AG09309 (cell line): ENCODE results near the gene SEMA3B.
"Not testable (repeated sequence)": the region's sequence is repeated elsewhere in the genome, so short reads cannot be mapped to it uniquely, and the experiment has no call there.

Experiments
- DNase-seq: peaks from one replicate; pipeline ENCODE4 v3.0.0-alpha.2; 2010; ENCODE audit warnings: low read depth
- H3K4me3 ChIP-seq: 2 replicates; pipeline ENCODE4 v1.5.1; 2011; ENCODE audit warnings: mild to moderate bottlenecking, low read depth, low read length, moderate library complexity; ENCODE audit not compliant: control insufficient read depth
- CTCF ChIP-seq: IDR thresholded peaks from 2 replicates; pipeline ENCODE4 v1.5.1; 2011; ENCODE audit warnings: mild to moderate bottlenecking, low read depth, low read length, inconsistent platforms; ENCODE audit not compliant: insufficient read depth, control insufficient read depth; ENCODE audit errors: missing control alignments

SEMA3B gene

GRCh38 chr3:50303013-50303815, 34.3 kb downstream of the SEMA3B start, which contains the start of gene HYAL1:
Gene HYAL1 (minus strand): TSS chr3:50303574. CDS start chr3:50302956, 618 bp downstream.
- no peak for TF ChIP-seq CTCF
- H3K4me3 ChIP-seq, result no peak within 1 kb of the TSS
- no peak for DNase-seq

DNA sequence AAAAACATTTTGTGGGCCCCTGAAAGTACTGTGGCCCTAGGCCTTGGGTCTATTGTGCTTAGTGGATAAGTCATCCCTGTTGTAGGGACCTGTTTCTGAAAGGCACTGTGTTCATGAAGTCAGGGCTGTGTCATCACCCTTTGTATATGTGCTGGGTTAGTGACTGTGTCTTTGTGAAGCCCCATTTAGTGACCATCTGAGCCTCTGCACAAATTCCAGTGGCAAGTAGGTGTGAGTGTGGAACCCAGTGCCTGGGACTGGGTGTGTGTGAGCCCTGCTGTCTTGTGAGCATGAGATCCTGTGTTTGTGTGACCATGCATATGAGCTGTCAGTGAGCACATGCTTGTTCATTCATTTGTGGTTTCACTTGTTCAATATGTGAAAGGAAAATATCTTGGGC, 35.7 kb downstream of the SEMA3B start:
- DNase-seq, result no peak
- TF ChIP-seq CTCF, result no peak
- no peak overlapping the region for H3K4me3 ChIP-seq

DNA sequence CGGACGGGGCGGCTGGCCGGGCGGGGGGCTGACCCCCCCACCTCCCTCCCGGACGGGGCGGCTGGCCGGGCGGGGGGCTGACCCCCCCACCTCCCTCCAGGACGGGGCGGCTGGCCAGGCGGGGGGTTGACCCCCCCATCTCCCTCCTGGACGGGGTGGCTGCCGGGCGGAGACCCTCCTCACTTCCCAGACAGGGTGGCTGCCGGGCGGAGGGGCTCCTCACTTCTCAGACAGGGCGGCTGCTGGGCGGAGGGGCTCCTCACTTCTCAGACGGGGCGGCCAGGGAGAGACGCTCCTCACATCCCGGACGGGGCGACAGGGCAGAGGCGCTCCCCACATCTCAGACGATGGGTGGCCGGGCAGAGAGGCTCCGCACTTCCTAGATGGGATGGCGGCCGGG, 43.1 kb downstream of the SEMA3B start:
- not testable (repeated sequence) for DNase-seq, H3K4me3 ChIP-seq

DNA sequence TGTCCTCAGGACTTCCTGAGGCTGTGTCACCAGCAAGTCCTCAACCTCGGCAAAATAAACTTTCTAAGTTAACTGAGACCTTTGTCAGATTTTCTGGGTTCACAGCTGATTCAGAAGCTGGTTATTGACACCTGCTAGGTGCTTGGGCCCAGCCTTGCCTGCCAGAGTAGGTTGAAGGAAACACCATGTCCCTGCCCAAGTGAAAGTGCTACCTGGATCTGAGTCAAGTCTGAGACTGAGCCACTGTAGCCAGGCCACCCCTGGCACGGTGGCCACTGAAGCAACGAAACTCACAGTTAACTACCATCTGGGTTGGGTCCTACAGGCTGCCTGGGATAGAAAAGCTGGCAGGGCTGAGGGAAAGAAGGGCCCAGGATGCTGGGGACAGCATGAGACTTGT, 45.4 kb downstream of the SEMA3B start:
- H3K4me3 ChIP-seq, result no peak overlapping the region
- DNase-seq, result no peak
- no peak for TF ChIP-seq CTCF

DNA sequence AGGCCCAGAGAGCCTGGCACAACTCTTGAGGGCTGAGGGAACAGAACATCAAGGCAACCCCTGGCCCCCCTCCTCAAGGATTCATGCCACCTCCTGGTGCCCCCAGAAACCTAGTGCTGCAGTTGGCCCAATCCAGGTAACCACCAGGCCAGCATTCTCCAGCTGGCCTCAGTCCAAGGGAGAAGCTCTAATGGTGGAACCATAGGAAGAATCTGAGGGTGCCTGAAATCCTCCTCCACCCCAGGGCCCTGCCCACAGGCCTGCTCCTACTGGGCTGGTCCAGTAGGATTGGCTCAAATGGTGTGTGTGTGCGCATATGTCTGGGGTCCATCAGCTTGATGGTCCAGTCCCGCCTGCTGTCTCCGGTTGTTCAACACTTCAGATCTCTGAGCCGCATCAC, 45.9 kb downstream of the SEMA3B start:
- no peak for TF ChIP-seq CTCF
- DNase-seq, result no peak
- no peak overlapping the region for H3K4me3 ChIP-seq

DNA sequence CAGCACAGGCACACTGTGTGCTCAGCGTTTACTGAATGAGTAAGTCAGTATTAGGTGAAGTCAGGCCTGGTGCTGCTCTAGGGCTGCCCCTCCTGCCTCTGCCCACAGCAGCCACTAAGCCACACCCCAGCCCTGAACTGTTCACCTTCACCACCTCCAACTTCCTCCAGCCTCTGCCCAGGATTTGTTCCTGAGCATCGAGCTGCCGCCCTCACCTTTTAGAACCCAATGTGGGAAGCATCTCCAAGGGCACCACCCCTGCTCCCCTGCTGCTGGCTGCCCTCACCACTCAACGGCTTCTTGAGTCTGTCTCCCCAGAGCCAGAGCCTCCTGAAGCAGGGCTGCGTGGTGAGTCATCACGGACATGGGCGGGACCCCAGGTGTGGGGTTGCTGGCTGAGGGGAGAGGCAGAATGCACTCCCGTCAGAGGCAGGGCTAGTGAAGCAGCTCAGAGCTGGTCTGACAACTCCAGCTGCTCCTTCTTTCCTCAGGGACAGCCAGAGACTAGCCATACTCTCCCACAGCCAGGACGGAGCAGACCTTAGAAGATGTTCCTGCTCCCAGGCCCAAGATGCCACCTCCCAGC, 47.8 kb downstream of the SEMA3B start:
- no peak for DNase-seq
- no peak overlapping the region for H3K4me3 ChIP-seq
- TF ChIP-seq CTCF, result no peak

GRCh38 chr3:50317300-50317699, 48.4 kb downstream of the SEMA3B start:
- DNase-seq, result no peak
- H3K4me3 ChIP-seq, result no peak overlapping the region
- no peak for TF ChIP-seq CTCF
